IMR-90 (cell line): ENCODE data around the gene TNIP2. TPM values are rescaled to one million over a fixed set of nuclear protein-coding genes. Genes with fewer than 3 reads are reported as not detected.

ENCODE experiments used
- ATAC-seq: fragments of 200-7000 bp; cut with Tn5 transposase; 2 replicates; pipeline ENCODE4 v1.9.1; 2020; ENCODE audit warnings: low read depth, mild to moderate bottlenecking, moderate library complexity
- BruUV-seq: library from RNA; stranded (reverse); fragments of 400-500 nt; replicated peaks from 2 replicates; lab custom pipeline; 2021; lab: Mats Ljungman, UMichigan
- CTCF ChIA-PET: fragments of 300-600 bp; formaldehyde crosslinking; extraction: SDS; loops from one replicate; lab custom pipeline; 2021; ENCODE audit warnings: antibody characterized with exemption; lab: Yijun Ruan, JAX
- POLR2A ChIA-PET: fragments of 300-600 bp; sonication (Branson Sonifier 250); formaldehyde crosslinking; loops from one replicate; lab custom pipeline; 2022; ENCODE audit warnings: antibody characterized with exemption; ENCODE audit not compliant: unreplicated experiment; lab: Charles Lee
- DNase-seq: peaks from one replicate; pipeline ENCODE4 v3.0.0; 2013
- H2AFZ ChIP-seq: replicated peaks from 2 replicates; pipeline ENCODE3; 2013; ENCODE audit warnings: low read length, mild to moderate bottlenecking; ENCODE audit not compliant: poor library complexity
- H2AK5ac ChIP-seq: 2 replicates; pipeline ENCODE4 v1.6.1; 2013; ENCODE audit warnings: low read depth, low read length, inconsistent platforms
- H2AK9ac ChIP-seq: replicated peaks from 2 replicates; pipeline ENCODE3; 2013; ENCODE audit warnings: mild to moderate bottlenecking, low read depth, low read length, moderate library complexity; ENCODE audit not compliant: poor library complexity
- H2BK120ac ChIP-seq: 2 replicates; pipeline ENCODE4 v1.6.1; 2013; ENCODE audit warnings: low read depth, low read length, inconsistent platforms
- H2BK15ac ChIP-seq: 3 replicates; pipeline ENCODE4 v1.6.1; 2013; ENCODE audit warnings: low read depth, low read length, inconsistent platforms
- H2BK20ac ChIP-seq: 2 replicates; pipeline ENCODE4 v1.6.1; 2013; ENCODE audit warnings: low read depth, mild to moderate bottlenecking, inconsistent platforms, low read length, moderate library complexity
- H2BK5ac ChIP-seq: 2 replicates; pipeline ENCODE4 v1.6.1; 2013; ENCODE audit warnings: mild to moderate bottlenecking, low read depth, low read length, inconsistent platforms; ENCODE audit not compliant: poor library complexity, severe bottlenecking
- H3K14ac ChIP-seq: replicated peaks from 2 replicates; pipeline ENCODE4 v1.6.1; 2013; ENCODE audit warnings: low read depth, low read length, inconsistent platforms
- H3K18ac ChIP-seq: 2 replicates; pipeline ENCODE4 v1.6.1; 2013; ENCODE audit warnings: low read depth, low read length, control low read depth
- H3K23ac ChIP-seq: 2 replicates; pipeline ENCODE4 v1.6.1; 2013; ENCODE audit warnings: low read depth, low read length, inconsistent platforms
- H3K27ac ChIP-seq: 2 replicates; pipeline ENCODE4 v1.5.1; 2013; ENCODE audit warnings: mild to moderate bottlenecking, control low read depth, low read length; ENCODE audit not compliant: insufficient read depth
- H3K27me3 ChIP-seq: 2 replicates; pipeline ENCODE4 v1.6.1; 2013; ENCODE audit warnings: low read length; ENCODE audit not compliant: control insufficient read depth, insufficient read depth
- H3K36me3 ChIP-seq: 2 replicates; pipeline ENCODE4 v1.6.1; 2013; ENCODE audit warnings: low read length, mixed read lengths; ENCODE audit not compliant: control insufficient read depth, insufficient read depth
- H3K4ac ChIP-seq: 2 replicates; pipeline ENCODE4 v1.6.1; 2013; ENCODE audit warnings: low read depth, low read length, inconsistent platforms
- H3K4me1 ChIP-seq: 2 replicates; pipeline ENCODE4 v1.6.1; 2013; ENCODE audit warnings: low read length, mixed read lengths; ENCODE audit not compliant: control insufficient read depth, insufficient read depth
- H3K4me2 ChIP-seq: 2 replicates; pipeline ENCODE4 v1.6.1; 2013; ENCODE audit warnings: low read depth, mild to moderate bottlenecking, control low read depth, low read length, moderate library complexity
- H3K4me3 ChIP-seq: 2 replicates; pipeline ENCODE4 v1.5.1; 2013; ENCODE audit warnings: low read depth, mild to moderate bottlenecking, control low read depth, low read length, moderate library complexity; ENCODE audit not compliant: insufficient read depth
- H3K56ac ChIP-seq: 2 replicates; pipeline ENCODE4 v1.6.1; 2013; ENCODE audit warnings: low read length, inconsistent platforms; ENCODE audit not compliant: insufficient read depth; ENCODE audit errors: extremely low read depth
- H3K79me1 ChIP-seq, 2 experiments: 2 replicates each; pipeline ENCODE4 v1.6.1; 2013; ENCODE audit warnings: low read length in 2 of 2, inconsistent platforms in 1 of 2, low read depth in 1 of 2
- H3K9ac ChIP-seq: 2 replicates; pipeline ENCODE4 v1.6.1; 2013; ENCODE audit warnings: low read depth, low read length, control low read depth
- H3K9me1 ChIP-seq: 2 replicates; pipeline ENCODE4 v1.6.1; 2013; ENCODE audit warnings: low read length, inconsistent platforms; ENCODE audit not compliant: insufficient read depth
- H3K9me3 ChIP-seq: 2 replicates; pipeline ENCODE4 v1.6.1; 2013; ENCODE audit warnings: low read length; ENCODE audit not compliant: control insufficient read depth, insufficient read depth
- H4K20me1 ChIP-seq: 2 replicates; pipeline ENCODE4 v1.6.1; 2013; ENCODE audit warnings: low read length, inconsistent platforms; ENCODE audit not compliant: insufficient read depth
- H4K5ac ChIP-seq: 2 replicates; pipeline ENCODE4 v1.6.1; 2013; ENCODE audit warnings: mild to moderate bottlenecking, low read depth, low read length, control low read depth
- H4K8ac ChIP-seq, 2 experiments: 2 replicates each; pipeline ENCODE4 v1.6.1; 2013; ENCODE audit warnings: low read depth in 2 of 2, low read length in 2 of 2, control low read depth in 1 of 2, inconsistent platforms in 1 of 2
- H4K91ac ChIP-seq: 2 replicates; pipeline ENCODE4 v1.6.1; 2013; ENCODE audit warnings: low read depth, low read length, inconsistent platforms; ENCODE audit not compliant: insufficient read depth
- CHD1 ChIP-seq: IDR thresholded peaks from 2 replicates; pipeline ENCODE4 v1.6.1; 2012; ENCODE audit warnings: low read depth, low read length, improper control_type of control experiment
- CTCF ChIP-seq: conservative IDR thresholded peaks from 2 replicates; pipeline ENCODE4 v1.5.1; 2012; ENCODE audit warnings: mild to moderate bottlenecking, low read depth, low read length, improper control_type of control experiment
- ELK1 ChIP-seq: fragments of 150-350 bp; IDR thresholded peaks from 2 replicates; pipeline ENCODE4 v1.6.1; 2016; ENCODE audit warnings: low read depth, mild to moderate bottlenecking, low read length, moderate library complexity, borderline replicate concordance
- FOS ChIP-seq: fragments of 150-350 bp; IDR thresholded peaks from 2 replicates; pipeline ENCODE4 v1.6.1; 2016; ENCODE audit warnings: low read depth, low read length
- MXI1 ChIP-seq: IDR thresholded peaks from 2 replicates; pipeline ENCODE4 v1.6.1; 2012; ENCODE audit warnings: low read depth, mild to moderate bottlenecking, low read length, moderate library complexity, borderline replicate concordance
- NFE2L2 ChIP-seq: fragments of 150-350 bp; IDR thresholded peaks from 2 replicates; pipeline ENCODE4 v1.6.1; 2016; ENCODE audit warnings: low read depth, mild to moderate bottlenecking, low read length
- POLR2A ChIP-seq: IDR thresholded peaks from 2 replicates; pipeline ENCODE4 v1.6.1; 2012; ENCODE audit warnings: mild to moderate bottlenecking, low read depth, low read length
- RAD21 ChIP-seq: IDR thresholded peaks from 2 replicates; pipeline ENCODE4 v1.6.1; 2012; ENCODE audit warnings: low read length, improper control_type of control experiment
- RCOR1 ChIP-seq: IDR thresholded peaks from 2 replicates; pipeline ENCODE4 v1.6.1; 2012; ENCODE audit warnings: mild to moderate bottlenecking, low read length, improper control_type of control experiment; ENCODE audit not compliant: insufficient replicate concordance
- RFX5 ChIP-seq: IDR thresholded peaks from 2 replicates; pipeline ENCODE4 v1.8.0; 2012; ENCODE audit warnings: low read depth, mild to moderate bottlenecking, low read length, moderate library complexity
- SMC3 ChIP-seq: fragments of 150-350 bp; IDR thresholded peaks from 2 replicates; pipeline ENCODE4 v1.6.1; 2016; ENCODE audit warnings: low read depth, mild to moderate bottlenecking, antibody characterized with exemption, low read length, moderate library complexity
- USF2 ChIP-seq: fragments of 150-350 bp; IDR thresholded peaks from 2 replicates; pipeline ENCODE4 v1.6.1; 2017; ENCODE audit warnings: mild to moderate bottlenecking, antibody characterized with exemption, low read length, low read depth
- WGBS, 2 experiments: methylation state at CpG; one replicate each; pipeline versions ENCODE4 v1.1.5 to v1.1.7; 2013; ENCODE audit warnings: missing lambda C conversion rate in 2 of 2; ENCODE audit not compliant: insufficient read length in 1 of 2; ENCODE audit errors: extremely low coverage in 2 of 2; 5-methylcytosine and 5-hydroxymethylcytosine counted together
- dilution Hi-C: fragments of 300-500 bp; cut with HindIII; formaldehyde crosslinking; loops from one replicate; pipeline ENCODE4 v1.14.3; 2018; ENCODE audit warnings: low sequenced_read_pairs; ENCODE audit not compliant: unreplicated experiment
- in situ Hi-C: fragments of 300-500 bp; cut with MboI; formaldehyde crosslinking; loops from 3 replicates; pipeline ENCODE4 v1.14.3; 2019; ENCODE audit warnings: low sequenced_read_pairs, inconsistent platforms, mixed read lengths
- intact Hi-C: fragments of 100-400 bp; cut with micrococcal nuclease; formaldehyde crosslinking; loops from 2 replicates; pipeline ENCODE4 v1.10.0; 2022
- polyA plus RNA-seq, 3 experiments: library from polyadenylated mRNA; depleted of rRNA; stranded (reverse); fragments of >200 nt; gene quantifications; 2 replicates each; pipeline ENCODE4 v1.2.3, GENCODE V29; 2012; ENCODE audit warnings: low replicate concordance in 1 of 3
- total RNA-seq: library from RNA; depleted of rRNA; stranded (reverse); fragments of >200 nt; gene quantifications from 2 replicates; pipeline ENCODE4 v1.2.3, GENCODE V29; 2012

Gene TNIP2
- total and polyA plus RNA-seq, 2 of the 4 experiments (the other 2 are of a cell fraction), result 33.3 to 38.5 TPM

- Histone ChIP-seq H3K9me3 (peaks cover 11% of the 10 kb centered on the region), H3K27me3 (peaks cover 4% of the 10 kb centered on the region), H3K4me1 (peaks cover 2% of the 10 kb centered on the region; the same call in 1 of the 2 replicates), H4K20me1 (no peaks in the 10 kb centered on the region), H2BK15ac (no peak overlapping the region), H2AFZ (no peak overlapping the region), H2AK5ac (no peak overlapping the region), H3K4me3 (no peak overlapping the region), H3K23ac (no peak overlapping the region), H3K27ac (no peak overlapping the region), H3K14ac (no peak overlapping the region), H3K18ac (no peak overlapping the region), H3K79me1 (no peaks in the 10 kb centered on the region), H2BK20ac (no peak overlapping the region), H2BK120ac (no peak overlapping the region), H2AK9ac (no peak overlapping the region), H3K9me1 (no peaks in the 10 kb centered on the region), H4K5ac (no peak overlapping the region), H4K8ac (no peak overlapping the region), H3K4ac (no peak overlapping the region), H3K56ac (no peak overlapping the region), H2BK5ac (no peak overlapping the region), H3K4me2 (no peak overlapping the region), H4K91ac (no peak overlapping the region), H3K36me3 (no peaks in the 10 kb centered on the region), H3K9ac (no peak overlapping the region)
- TF ChIP-seq POLR2A, result no peak
- no peak for TF ChIP-seq CHD1
- no peak for TF ChIP-seq NFE2L2
- no peak for TF ChIP-seq CTCF
- no peak for TF ChIP-seq MXI1
- TF ChIP-seq SMC3, result no peak
- TF ChIP-seq FOS, result no peak
- no peak for TF ChIP-seq RAD21
- no peak for TF ChIP-seq USF2
- TF ChIP-seq RCOR1, result no peak
- TF ChIP-seq ELK1, result no peak
- TF ChIP-seq RFX5, result no peak
- intact Hi-C loops, result no loop called here
- dilution Hi-C loops, result no loop called here
- BruUV-seq, result no TSS peak
- ATAC-seq, result peak; percentile 75
- 0% methylated on average over 1 of the region's 4 CpGs; no CpG with 5 or more reads in 1 of the 2 experiments for WGBS, 2 experiments
- CTCF ChIA-PET, result no interaction called here
- in situ Hi-C loops, result no loop called here
- no peak for DNase-seq
- POLR2A ChIA-PET, result no interaction called here
These were observed 29.5 kb upstream of the TNIP2 start for GRCh38 chr4:2785613-2786012.
